GM12892 (cell line): ENCODE measurements around the gene TRIM17.

Source experiments
- POLR2A ChIP-seq: IDR thresholded peaks from 2 replicates; pipeline ENCODE4 v1.6.1; 2011; ENCODE audit warnings: low read depth, low read length, control low read depth
- POLR2AphosphoS5 ChIP-seq: IDR thresholded peaks from 2 replicates; pipeline ENCODE4 v1.6.1; 2011; ENCODE audit warnings: low read depth, low read length, control low read depth

DNA sequence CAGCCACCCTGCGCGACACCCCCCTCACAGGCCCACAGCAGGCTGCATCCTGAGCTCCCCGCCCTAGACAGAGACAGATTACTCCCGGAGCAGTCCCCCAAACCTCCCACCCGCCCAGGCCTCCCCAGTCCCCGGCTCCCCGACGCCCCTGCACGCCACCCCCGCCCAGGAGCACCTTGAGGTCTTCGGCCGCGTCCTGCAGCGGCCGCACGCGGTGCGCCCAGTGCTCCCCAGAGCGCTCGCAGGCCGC, 10.8 kb downstream of the TRIM17 start:
- TF ChIP-seq POLR2AphosphoS5 (no peak), POLR2A (no peak)
